Measurements from ENCODE around the gene SLC35D1.

The SLC35D1 gene

DNA sequence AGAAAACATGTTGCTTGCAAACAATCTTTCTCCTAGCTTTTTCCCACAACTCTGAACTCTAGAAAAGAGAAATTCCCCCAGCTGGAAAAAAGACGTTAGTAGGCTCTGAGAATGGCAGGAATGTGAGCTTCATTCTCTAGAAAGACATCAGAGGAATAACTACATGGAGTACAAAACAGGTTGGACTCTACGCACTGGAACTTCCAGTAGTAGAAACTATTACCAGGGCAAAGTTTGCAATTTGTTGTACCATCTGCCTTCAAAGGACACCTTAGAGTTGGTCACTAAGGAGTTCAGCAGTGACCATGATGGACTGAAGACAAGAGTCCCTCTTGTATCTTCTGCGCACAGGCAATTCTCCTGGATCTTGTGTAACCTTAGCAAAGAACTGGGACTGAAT lies 60.9 kb downstream of the SLC35D1 start:
- Histone ChIP-seq H3K4me2 (ENCODE audit: low read length) (no peak overlapping the region), H3K4me1 (no peaks in the 10 kb centered on the region), H3K4me3 (ENCODE audit: low read depth, low read length) (no peak overlapping the region), H3K9me3 (ENCODE audit: control insufficient read depth, low read length) (no peaks in the 10 kb centered on the region), H3K36me3 (ENCODE audit: control insufficient read depth, insufficient read depth, low read length) (no peaks in the 10 kb centered on the region), H3K27me3 (ENCODE audit: control insufficient read depth, insufficient read depth, low read length) (no peaks in the 10 kb centered on the region), H3K79me2 (no peaks in the 10 kb centered on the region), H3K9ac (no peak overlapping the region), H2AFZ (no peak overlapping the region), H3K27ac (no peak overlapping the region)
- TF ChIP-seq, protein P1, sequence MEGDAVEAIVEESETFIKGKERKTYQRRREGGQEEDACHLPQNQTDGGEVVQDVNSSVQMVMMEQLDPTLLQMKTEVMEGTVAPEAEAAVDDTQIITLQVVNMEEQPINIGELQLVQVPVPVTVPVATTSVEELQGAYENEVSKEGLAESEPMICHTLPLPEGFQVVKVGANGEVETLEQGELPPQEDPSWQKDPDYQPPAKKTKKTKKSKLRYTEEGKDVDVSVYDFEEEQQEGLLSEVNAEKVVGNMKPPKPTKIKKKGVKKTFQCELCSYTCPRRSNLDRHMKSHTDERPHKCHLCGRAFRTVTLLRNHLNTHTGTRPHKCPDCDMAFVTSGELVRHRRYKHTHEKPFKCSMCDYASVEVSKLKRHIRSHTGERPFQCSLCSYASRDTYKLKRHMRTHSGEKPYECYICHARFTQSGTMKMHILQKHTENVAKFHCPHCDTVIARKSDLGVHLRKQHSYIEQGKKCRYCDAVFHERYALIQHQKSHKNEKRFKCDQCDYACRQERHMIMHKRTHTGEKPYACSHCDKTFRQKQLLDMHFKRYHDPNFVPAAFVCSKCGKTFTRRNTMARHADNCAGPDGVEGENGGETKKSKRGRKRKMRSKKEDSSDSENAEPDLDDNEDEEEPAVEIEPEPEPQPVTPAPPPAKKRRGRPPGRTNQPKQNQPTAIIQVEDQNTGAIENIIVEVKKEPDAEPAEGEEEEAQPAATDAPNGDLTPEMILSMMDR (IDR thresholded peaks at IDR 0.05) = no peak

DNA sequence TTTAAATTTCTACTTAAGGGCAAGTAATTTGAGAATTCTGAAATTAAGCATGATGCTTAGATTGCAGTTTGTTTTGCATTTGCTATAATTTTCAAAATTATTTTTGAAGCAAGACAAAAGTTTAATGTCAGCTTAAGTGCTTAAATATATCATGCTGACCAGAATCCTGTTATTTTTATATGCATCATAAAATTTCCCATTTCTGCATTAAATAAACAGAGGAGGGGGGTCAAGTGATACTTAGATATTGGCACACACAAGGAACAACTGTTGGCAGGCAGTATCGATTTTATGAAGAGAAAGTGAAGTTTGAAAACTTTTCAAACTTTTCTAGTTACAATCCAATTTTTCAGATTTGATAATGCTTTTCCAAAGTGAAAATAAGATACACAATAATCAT lies 68.1 kb downstream of the SLC35D1 start:
- H3K4me3 ChIP-seq (ENCODE audit: low read depth, low read length) = no peak overlapping the region
- no peaks in the 10 kb centered on the region for H3K79me2 ChIP-seq
- no peaks in the 10 kb centered on the region for H3K27me3 ChIP-seq (ENCODE audit: control insufficient read depth, insufficient read depth, low read length)
- no peak overlapping the region for H3K4me2 ChIP-seq (ENCODE audit: low read length)
- no peak overlapping the region for H3K9ac ChIP-seq
- H3K36me3 ChIP-seq (ENCODE audit: control insufficient read depth, insufficient read depth, low read length) = no peaks in the 10 kb centered on the region
- no peak overlapping the region for H3K27ac ChIP-seq
- TF ChIP-seq, protein P1 (IDR thresholded peaks at IDR 0.05) = no peak
- no peak overlapping the region for H2AFZ ChIP-seq
- no peaks in the 10 kb centered on the region for H3K4me1 ChIP-seq
- H3K9me3 ChIP-seq (ENCODE audit: control insufficient read depth, low read length) = no peaks in the 10 kb centered on the region

DNA sequence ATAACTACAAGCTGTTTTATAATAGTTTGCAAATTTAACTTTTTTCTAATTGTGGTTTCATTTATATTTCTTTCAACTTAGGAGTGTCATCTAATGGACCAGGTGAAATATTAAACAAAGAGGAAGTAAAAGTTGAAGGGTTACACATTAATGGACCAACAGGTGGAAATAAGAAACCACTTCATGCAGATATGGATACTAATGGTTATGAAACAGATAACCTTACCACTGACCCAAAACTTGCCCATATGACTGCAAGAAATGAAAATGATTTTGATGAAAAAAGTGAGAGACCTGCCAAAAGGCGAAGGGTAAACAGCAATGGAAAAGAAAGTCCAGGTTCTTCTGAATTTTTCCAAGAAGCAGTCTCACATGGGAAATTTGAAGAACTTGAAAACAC lies 69.5 kb downstream of the SLC35D1 start:
- Histone ChIP-seq H3K27me3 (ENCODE audit: control insufficient read depth, insufficient read depth, low read length) (no peaks in the 10 kb centered on the region), H2AFZ (no peak overlapping the region), H3K4me3 (ENCODE audit: low read depth, low read length) (no peak overlapping the region), H3K4me1 (no peaks in the 10 kb centered on the region), H3K9me3 (ENCODE audit: control insufficient read depth, low read length) (no peaks in the 10 kb centered on the region), H3K36me3 (ENCODE audit: control insufficient read depth, insufficient read depth, low read length) (no peaks in the 10 kb centered on the region), H3K79me2 (no peaks in the 10 kb centered on the region), H3K9ac (no peak overlapping the region), H3K27ac (no peak overlapping the region), H3K4me2 (ENCODE audit: low read length) (no peak overlapping the region)
- TF ChIP-seq, protein P1 (IDR thresholded peaks at IDR 0.05) = no peak

DNA sequence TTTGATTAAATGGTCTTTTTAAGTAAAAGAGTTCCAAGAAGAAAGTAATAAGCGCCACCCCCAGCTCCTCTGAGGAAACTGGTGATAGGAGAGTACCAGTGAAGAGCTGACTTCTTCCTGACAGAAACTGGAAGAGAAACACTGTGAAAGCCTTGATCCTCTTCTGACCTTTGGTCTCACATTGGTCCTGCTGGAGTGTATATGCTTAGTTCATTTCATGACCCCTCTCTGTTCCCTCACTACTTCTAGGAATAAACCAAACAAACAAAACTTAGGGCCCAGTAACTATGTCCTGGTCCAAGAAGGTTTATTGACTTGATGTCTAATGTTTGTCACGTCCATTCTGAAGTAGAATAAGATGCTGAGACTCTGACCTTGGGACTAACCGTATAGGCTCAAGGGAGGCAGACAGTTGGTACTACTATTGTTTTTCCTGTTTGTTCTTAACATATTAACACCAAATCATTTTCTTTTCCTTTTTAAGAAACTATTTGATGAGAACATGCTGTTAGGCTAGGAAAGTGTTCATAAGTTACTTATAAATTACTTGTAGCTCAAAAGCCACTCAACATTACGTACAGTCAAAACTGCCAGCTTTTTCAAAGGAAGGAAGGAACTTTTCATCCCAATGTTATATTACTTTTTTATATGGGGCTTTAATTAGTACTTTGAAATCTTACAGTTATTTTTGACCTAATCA lies 71.2 kb downstream of the SLC35D1 start:
- no peaks in the 10 kb centered on the region for H3K36me3 ChIP-seq (ENCODE audit: control insufficient read depth, insufficient read depth, low read length)
- no peaks in the 10 kb centered on the region for H3K4me1 ChIP-seq

More for the DNA sequence above, 71.2 kb downstream of the SLC35D1 start:
- TF ChIP-seq, protein P1 (IDR thresholded peaks at IDR 0.05) = no peak
- Histone ChIP-seq H3K4me2 (ENCODE audit: low read length) (no peak overlapping the region), H3K4me3 (ENCODE audit: low read depth, low read length) (no peak overlapping the region), H3K9me3 (ENCODE audit: control insufficient read depth, low read length) (no peaks in the 10 kb centered on the region), H3K27ac (no peak overlapping the region), H2AFZ (no peak overlapping the region), H3K79me2 (no peaks in the 10 kb centered on the region), H3K9ac (no peak overlapping the region), H3K27me3 (ENCODE audit: control insufficient read depth, insufficient read depth, low read length) (no peaks in the 10 kb centered on the region)
